HG02610 (cell line): ENCODE data around the gene SLC27A2.

Experiments
- ATAC-seq: cut with Tn5 transposase; IDR thresholded peaks from one replicate; pipeline ENCODE4 v1.9.1; 2021; ENCODE audit warnings: mild to moderate bottlenecking, moderate library complexity; ENCODE audit not compliant: unreplicated experiment

Gene SLC27A2

DNA sequence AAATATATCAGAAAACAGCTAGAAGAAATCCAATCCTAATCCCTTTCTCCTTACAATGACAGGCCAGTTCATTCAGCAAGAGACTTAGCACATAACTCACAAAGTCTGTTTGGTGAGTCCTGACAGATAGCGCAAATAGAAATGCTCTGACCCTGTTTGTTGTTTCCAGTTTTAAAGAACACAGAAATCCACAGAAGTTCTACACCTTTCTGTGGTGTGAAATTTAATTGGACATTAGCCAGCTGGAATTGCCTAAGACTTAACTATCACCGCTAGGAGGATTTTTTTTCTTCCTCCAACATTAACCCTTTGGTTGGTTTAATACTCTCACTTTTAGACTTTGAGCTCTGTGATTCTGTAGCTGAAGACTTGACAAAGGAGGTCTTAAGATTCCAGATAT is 52.8 kb downstream of the SLC27A2 start:
- ATAC-seq, result no peak

GRCh38 chr15:50235794-50236193 is 53.8 kb downstream of the SLC27A2 start:
- ATAC-seq, result no peak

DNA sequence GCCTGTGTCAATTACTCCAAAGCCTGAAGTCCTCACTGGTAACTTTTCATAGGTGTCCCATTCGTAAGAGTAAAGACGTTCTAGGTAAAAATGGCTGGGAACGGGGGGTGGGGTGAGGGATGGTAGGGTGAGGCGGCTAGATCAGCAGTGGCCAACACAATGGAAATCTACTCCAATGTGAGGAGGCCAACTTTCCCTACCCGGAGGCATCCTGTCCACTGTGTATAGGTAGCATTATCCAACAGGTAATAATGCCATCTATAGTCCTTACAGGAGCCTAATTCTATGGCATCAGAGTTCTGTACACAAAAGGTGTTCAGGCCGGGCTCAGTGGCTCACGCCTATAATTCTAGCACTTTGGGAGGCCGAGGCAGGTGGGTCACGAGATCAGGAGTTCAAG is 54.4 kb downstream of the SLC27A2 start:
- ATAC-seq, result no peak

GRCh38 chr15:50238255-50238654 is 56.3 kb downstream of the SLC27A2 start:
- no peak for ATAC-seq

DNA sequence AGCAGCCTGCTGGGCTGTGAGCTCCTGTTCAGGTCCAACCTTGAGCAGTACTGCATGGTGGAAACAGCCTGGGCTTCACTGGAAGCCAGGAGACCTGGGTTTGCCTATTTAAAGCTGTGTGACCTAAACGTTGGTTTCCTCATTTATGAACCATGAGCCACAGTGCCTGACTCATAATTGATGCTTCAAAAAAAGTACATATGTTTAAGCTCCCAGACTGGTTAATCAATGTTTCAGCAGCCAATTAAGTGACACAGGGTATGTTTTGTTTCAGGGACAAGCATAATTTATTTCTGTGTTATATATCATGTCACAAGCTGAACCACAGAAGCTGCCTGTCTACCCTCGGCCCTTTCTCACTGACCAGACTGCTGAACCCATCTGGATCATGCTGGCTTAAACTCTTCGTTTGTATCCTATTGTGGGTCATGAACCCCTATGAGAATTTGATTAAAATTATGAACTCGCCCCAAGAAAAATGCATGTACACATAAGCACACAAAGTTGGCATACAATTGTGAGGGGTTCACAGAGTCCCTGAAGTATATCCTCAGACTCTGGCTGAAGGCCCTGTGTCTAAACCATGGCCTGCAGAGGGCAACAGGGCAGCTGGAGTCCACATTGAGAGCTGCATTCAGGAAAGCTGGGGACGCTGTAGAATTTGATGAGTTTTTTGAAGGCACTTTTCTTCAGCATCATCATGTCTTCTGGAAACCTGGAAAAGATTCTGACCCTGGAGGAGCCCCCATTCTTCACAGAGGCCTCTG is 59.9 kb downstream of the SLC27A2 start:
- peak; percentile 69 for ATAC-seq

DNA sequence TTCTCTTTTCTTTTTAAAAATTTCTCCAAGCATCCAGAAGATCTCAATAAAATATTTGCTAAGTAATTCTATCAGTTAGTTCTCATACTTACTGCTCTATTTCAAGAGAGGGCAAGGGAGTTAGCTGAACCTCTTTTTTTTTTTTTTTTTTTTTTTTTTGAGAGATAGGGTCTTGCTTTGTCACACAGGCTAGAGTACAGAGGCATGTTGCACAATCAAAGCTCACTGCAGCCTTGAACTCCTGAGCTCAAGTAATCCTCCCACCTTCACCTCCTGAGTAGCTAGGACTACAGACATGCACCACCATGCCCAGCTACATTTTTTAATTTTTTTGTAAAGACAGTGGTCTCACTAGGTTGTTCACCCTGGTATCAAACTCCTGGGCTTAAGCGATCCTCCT is 62.2 kb downstream of the SLC27A2 start:
- no peak for ATAC-seq

- ATAC-seq, result no peak
Observed at GRCh38 chr15:50244959-50245624, 63.1 kb downstream of the SLC27A2 start.

GRCh38 chr15:50246631-50247030 is 64.6 kb downstream of the SLC27A2 start:
- ATAC-seq, result no peak

GRCh38 chr15:50247819-50248655 is 66.0 kb downstream of the SLC27A2 start:
- ATAC-seq, result peak; percentile 92

DNA sequence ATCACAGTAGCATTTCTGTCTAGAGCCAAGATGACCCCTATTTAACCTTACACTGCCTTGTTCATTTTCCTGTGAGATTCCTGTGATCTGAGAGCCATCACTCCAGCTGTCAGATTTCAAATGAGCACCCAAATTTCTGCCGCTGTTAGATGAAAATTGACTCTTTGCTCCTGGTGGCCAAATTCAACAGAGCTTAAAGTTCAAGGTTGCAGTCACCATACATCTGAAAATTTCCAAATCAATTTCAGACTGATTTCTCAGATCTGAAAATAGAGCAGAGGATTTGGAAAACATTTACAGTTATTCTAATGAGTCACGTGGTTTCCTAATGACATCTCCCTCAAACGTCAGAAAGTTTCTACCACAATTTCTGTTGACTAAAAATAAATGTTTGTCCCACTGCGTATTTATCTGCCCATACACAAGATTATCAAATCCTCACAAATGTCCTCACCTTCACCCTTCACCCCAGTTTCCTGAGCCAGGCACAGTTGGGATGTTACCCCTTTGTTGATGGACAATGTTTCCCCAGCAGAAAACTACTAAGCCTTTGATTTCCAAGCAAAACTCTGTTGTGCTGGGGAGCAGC is 67.1 kb downstream of the SLC27A2 start:
- ATAC-seq, result no peak

- no peak for ATAC-seq
Observed at GRCh38 chr15:50249704-50250103, 67.7 kb downstream of the SLC27A2 start.

- ATAC-seq, result no peak
Observed at GRCh38 chr15:50250760-50251394, 68.9 kb downstream of the SLC27A2 start.

GRCh38 chr15:50251638-50252182 is 69.7 kb downstream of the SLC27A2 start:
- no peak for ATAC-seq

DNA sequence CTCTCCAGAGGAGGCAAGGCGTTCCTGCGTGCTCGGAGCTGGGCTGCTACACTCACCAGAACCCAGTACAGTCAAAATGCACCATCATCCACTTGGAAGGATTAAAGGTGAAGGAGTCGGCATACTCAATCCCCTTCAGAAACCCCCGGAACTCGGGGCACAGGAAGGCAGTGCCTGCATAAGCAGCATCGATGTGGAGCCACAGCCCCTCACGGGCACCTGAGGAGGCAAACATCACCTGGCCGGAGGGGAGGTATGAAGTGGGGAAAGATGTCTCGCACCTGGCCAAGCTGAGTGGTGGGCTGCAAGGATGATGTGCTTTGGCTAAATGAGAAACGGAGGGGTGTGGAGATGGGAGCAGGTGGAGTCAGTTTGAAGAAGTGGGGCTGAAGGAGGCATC is 70.6 kb downstream of the SLC27A2 start:
- no peak for ATAC-seq

DNA sequence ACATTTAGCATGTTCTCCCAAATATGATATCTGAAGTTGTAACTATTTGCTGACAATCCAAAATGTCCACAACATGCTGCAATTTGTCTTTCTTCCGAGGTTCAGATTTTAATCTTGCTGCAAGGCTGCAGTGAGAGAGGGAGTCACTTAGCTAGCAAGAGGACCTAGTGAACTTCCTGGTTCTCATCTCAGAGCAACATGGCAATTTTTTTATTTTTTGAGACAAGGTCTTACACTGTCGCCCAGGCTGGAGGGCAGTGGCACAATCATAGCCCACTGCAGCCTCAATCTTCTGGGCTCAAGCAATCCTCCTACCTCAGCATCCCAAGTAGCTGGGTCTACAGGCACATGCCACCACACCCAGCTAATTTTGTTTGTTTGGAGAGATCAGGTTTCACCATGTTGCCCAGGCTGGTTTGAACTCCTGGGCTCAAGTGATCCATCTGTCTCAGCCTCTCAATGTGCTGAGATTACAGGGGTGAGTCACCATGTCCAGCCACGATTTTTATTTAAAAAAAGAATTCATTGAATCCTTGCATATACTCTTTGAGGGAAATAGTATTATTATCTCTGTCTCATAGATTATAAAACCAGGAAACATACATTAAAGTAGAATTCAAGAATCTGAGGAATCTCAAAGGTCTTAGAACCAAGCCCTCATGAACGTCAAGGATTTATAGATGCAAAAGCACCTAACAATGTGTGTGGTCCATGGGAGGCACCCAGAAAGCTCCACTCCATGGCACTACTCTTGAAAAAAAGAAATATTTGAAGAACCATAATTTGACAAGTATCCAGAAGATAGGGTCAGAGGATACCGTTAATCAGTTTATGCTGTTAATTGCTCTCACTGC is 74.4 kb downstream of the SLC27A2 start:
- ATAC-seq, result no peak

GRCh38 chr15:50257332-50257731 is 75.3 kb downstream of the SLC27A2 start:
- no peak for ATAC-seq

DNA sequence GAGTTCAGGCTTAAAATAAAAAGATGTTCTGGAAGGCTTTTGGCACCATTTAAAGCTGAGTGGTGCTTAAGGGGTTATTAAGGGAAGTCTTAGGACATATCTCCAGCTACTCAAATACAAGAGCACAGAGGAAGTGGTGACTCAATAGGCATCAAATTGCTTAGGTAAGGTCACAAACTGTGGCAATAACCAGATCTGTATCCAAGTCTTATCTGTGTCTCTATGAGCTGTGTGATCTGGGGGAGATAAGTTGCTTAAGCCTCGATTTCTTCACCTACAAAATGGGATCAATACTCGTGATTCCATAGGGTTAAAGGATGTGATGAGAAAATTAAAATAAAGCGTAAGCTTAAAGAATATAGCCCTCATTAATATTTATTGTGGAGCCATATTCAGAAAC is 75.9 kb downstream of the SLC27A2 start:
- no peak for ATAC-seq

DNA sequence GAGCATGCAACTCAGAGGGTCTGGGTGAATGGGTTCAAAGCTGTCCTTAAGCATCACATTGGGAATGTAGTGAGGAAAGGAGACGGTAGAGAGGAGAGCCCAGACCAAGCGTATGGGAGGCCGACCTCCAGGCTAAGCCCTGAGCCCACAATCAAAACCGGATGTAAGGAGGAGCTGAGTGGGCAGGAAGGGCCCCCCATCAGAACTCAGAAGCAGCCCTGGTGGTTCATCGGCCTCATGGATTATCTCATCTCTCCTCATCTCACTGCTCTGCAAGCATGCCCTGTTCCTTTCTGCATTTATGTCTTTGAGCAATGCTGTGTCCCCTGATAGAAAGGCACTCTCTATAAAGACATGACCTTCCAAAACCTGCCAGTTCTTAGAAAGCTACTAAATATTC is 77.3 kb downstream of the SLC27A2 start:
- ATAC-seq, result no peak

DNA sequence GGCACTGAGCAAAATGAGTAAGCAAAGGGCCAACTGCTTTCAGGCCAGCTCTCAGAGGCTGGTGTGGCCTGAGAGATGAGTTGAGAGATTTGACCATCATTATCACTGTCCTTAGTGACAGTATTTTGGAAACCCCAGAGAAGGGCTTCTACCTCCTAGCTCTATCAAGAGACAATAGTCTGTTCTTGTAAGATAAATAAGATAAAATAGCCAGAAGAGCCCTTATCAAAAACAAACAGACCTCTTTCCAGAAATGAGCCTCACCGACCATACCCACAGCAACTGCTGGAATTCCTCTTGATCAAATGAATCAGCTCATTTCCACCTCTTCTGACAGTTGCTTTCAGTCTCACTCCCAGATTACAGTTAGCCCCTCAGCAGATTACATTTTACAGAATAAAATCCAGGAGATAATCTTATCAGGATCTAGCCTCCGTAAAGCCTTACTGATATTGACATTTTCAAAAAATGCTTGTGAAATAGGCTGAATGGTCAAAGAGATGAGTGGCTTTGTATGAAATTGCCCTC is 79.0 kb downstream of the SLC27A2 start:
- peak; percentile 66 for ATAC-seq
